ENCODE measurements around the gene DENND11. TPM values are rescaled to one million over a fixed set of nuclear protein-coding genes. Genes with fewer than 3 reads are reported as not detected.
A peak's percentile ranks its signal among the peaks of the same experiment; 100 is the strongest.

Gene DENND11
- polyA plus RNA-seq, 1 experiment = 4.6 TPM

DNA sequence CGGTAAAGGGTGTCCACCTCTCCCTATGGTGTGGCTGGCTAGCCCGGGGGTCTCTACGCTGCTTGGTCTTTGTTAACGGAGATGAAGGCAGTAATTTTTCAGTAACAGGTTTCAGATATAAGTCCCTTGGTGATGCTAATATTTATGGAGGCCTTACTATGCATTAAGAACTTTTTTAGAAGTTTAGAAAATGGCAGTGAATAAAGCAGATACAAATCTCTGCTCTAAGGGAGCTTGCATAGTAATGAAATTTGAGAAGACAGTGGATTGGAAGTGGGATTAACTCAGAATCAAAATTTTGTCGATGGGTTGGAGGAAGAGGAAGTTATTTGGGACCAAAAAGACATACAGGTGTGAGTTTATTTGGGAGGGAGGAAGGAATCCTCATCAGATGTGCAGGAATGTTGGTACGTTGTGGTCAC lies 36.6 kb upstream of the DENND11 start:
- CTCF ChIA-PET = interaction anchor here (0.7 to 2.3 kb wide), 17 partner anchors 9 to 810 kb away, joined by 3 to 17 read pairs (median 5); partner anchors contain the start of gene TAS2R4
- POLR2A ChIA-PET = no interaction called here
- no peak for DNase-seq (ENCODE audit: low read depth)
- Histone ChIP-seq H3K4me3 (ENCODE audit: low read depth, low read length) (peak overlapping the region; percentile 88), H3K27me3 (ENCODE audit: control insufficient read depth, insufficient read depth, low read length) (no peaks in the 10 kb centered on the region), H3K36me3 (ENCODE audit: control insufficient read depth, insufficient read depth, low read length) (peaks cover 6% of the 10 kb centered on the region)
- TF ChIP-seq, protein P1, sequence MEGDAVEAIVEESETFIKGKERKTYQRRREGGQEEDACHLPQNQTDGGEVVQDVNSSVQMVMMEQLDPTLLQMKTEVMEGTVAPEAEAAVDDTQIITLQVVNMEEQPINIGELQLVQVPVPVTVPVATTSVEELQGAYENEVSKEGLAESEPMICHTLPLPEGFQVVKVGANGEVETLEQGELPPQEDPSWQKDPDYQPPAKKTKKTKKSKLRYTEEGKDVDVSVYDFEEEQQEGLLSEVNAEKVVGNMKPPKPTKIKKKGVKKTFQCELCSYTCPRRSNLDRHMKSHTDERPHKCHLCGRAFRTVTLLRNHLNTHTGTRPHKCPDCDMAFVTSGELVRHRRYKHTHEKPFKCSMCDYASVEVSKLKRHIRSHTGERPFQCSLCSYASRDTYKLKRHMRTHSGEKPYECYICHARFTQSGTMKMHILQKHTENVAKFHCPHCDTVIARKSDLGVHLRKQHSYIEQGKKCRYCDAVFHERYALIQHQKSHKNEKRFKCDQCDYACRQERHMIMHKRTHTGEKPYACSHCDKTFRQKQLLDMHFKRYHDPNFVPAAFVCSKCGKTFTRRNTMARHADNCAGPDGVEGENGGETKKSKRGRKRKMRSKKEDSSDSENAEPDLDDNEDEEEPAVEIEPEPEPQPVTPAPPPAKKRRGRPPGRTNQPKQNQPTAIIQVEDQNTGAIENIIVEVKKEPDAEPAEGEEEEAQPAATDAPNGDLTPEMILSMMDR (IDR thresholded peaks at IDR 0.05; ENCODE audit: insufficient read depth, low read depth, low read length) = peak; percentile 27; the same call in 1 of the 2 replicates

DNA sequence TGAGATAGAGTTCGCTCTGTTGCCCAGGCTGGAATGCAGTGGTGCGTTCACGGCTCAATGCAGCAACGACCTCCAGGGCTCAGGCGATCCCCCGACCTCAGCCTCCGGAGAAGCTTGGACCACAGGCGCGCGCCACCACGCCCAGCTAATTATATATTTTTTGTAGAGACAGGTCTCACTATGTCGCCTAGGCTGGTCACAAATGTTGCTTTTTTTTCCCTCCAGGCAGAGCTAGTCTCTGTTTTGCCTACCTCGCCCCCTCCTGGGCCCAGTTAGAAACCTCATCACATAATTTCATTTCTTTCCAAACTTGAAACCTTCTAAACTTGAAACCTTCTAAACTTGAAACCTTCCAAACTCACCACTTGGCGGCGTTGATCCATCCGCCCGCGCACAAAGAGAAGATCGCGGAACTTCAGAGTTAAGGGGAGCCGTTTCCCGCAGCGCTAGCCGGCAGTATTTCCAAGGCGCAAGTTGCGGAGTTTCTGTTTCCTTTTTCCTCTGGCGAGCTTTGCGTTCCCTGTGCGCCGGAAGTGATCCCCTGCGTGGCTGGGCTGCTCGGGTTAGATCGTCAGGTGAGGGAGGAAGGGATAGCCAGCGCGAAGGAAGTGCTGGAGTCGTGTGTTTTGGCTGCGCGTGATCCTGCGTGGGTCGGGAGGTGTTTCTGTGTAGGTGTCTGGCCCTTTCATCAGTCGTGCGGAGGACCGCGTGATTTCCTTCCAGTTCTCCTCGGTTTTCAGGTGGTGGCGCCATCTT lies 36.0 kb upstream of the DENND11 start, which contains the start of gene SSBP1:
Gene SSBP1, plus strand, starts transcription at position 523 of the 756 bp plus-strand sequence. CDS start 809 bp downstream, outside the sequence.
- Histone ChIP-seq H3K27me3 (ENCODE audit: control insufficient read depth, insufficient read depth, low read length) (no peaks in the 10 kb centered on the region), H3K4me3 (ENCODE audit: low read depth, low read length) (peak within 1 kb of the TSS; percentile 88), H3K36me3 (ENCODE audit: control insufficient read depth, insufficient read depth, low read length) (peaks cover 3% of the 10 kb centered on the region)
- TF ChIP-seq, protein P1 (IDR thresholded peaks at IDR 0.05; ENCODE audit: insufficient read depth, low read depth, low read length) = peak; percentile 84
- peak; percentile 82 for DNase-seq (ENCODE audit: low read depth)
- POLR2A ChIA-PET = interaction anchor here (0.5 to 0.6 kb wide), 2 partner anchors 60 to 497 kb away, joined by 3 to 9 read pairs; no protein-coding TSS in a partner anchor
- CTCF ChIA-PET = interaction anchor here (0.6 to 2.3 kb wide), 20 partner anchors 9 to 1681 kb away, joined by 3 to 17 read pairs (median 4); partner anchors contain the start of gene TAS2R4

DNA sequence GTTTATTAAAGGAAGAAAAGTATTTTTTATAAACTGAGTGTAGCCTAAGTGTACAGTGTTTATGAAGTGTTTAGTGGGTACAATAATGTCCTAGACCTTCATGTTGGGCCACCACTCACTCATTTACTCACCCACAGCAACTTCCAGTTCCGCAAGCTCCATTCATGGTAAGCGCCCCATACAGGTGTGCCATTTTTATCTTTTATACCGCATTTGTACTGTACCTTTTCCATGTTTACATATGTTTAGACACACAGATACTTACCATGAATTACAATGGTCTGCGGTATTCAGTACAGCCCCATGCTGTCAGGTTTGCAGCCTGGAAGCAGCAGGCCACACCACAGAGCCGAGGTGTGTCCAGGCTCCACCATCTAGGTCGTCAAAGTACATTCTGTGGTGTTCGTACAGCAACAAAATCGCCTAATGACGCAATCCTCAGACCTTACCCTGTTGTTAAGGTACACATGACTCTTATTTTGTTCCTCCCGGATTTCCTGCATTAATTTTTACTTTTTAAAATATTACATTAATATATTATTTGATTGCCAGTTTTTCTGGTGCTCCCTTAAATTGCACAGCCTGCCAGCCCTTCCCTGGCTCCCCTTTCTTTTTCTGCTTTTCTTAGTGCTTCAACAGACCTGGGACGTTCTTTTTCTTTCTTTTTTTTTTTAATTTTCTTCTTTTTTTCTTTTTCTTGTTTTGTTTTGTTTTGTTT lies 35.3 kb upstream of the DENND11 start:
- no peak for DNase-seq (ENCODE audit: low read depth)
- H3K27me3 ChIP-seq (ENCODE audit: control insufficient read depth, insufficient read depth, low read length) = no peaks in the 10 kb centered on the region
- ChIA-PET POLR2A (no interaction called here), CTCF (interaction anchor here (0.6 to 2.3 kb wide), 20 partner anchors 8 to 1680 kb away, joined by 3 to 17 read pairs (median 4); partner anchors contain the start of gene TAS2R4)
- H3K36me3 ChIP-seq (ENCODE audit: control insufficient read depth, insufficient read depth, low read length) = peaks cover 3% of the 10 kb centered on the region
- TF ChIP-seq, protein P1 (IDR thresholded peaks at IDR 0.05; ENCODE audit: insufficient read depth, low read depth, low read length) = no peak
- H3K4me3 ChIP-seq (ENCODE audit: low read depth, low read length) = peak overlapping the region; percentile 63

DNA sequence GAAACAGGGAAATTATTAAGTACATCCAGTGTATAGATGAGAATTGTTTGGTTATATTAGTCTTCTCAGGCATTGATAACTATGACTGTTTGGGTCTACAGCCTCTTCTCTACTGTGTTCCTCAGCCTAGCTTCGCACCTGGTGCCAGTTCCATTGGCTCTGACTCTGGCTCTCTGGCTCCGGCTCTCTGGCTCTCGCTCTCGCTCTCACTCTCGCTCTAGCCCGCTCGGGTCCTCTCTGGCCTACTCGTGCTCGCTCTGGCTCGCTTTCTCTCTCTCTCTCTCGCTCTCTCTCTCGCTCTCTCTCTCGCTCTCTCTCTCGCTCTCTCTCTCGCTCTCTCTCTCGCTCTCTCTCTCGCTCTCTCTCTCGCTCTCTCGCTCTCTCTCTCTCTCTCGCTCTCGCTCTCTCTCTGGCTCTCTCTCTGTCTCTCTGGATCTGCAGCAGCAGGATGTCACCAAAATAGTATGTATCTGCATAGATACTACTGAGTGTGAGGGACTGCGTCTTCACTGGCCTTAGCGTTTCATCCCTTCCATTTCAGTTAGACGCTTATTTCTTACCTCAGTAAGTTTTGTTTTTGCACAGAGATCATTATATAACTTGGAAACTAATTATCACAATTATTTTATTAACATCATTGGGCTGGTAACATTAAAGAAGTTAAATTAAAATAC lies 29.6 kb upstream of the DENND11 start:
- no peak for DNase-seq (ENCODE audit: low read depth)
- TF ChIP-seq, protein P1 (IDR thresholded peaks at IDR 0.05; ENCODE audit: insufficient read depth, low read depth, low read length) = no peak
- CTCF ChIA-PET = no interaction called here
- H3K27me3 ChIP-seq (ENCODE audit: control insufficient read depth, insufficient read depth, low read length) = no peaks in the 10 kb centered on the region
- H3K4me3 ChIP-seq (ENCODE audit: low read depth, low read length) = no peak overlapping the region
- POLR2A ChIA-PET = no interaction called here
- H3K36me3 ChIP-seq (ENCODE audit: control insufficient read depth, insufficient read depth, low read length) = no peaks in the 10 kb centered on the region

Measured in BJ (cell line).